ENCODE results near the gene DIDO1.

DIDO1 gene

GRCh38 chr20:62957136-62958117 lies 31.1 kb upstream of the DIDO1 start:
- DNase-seq (ENCODE audit: low read depth, low spot score) = no peak
- in situ Hi-C loops (cut with HindIII; ENCODE audit: low sequenced_read_pairs) = no loop called here
- TF ChIP-seq, protein P1, sequence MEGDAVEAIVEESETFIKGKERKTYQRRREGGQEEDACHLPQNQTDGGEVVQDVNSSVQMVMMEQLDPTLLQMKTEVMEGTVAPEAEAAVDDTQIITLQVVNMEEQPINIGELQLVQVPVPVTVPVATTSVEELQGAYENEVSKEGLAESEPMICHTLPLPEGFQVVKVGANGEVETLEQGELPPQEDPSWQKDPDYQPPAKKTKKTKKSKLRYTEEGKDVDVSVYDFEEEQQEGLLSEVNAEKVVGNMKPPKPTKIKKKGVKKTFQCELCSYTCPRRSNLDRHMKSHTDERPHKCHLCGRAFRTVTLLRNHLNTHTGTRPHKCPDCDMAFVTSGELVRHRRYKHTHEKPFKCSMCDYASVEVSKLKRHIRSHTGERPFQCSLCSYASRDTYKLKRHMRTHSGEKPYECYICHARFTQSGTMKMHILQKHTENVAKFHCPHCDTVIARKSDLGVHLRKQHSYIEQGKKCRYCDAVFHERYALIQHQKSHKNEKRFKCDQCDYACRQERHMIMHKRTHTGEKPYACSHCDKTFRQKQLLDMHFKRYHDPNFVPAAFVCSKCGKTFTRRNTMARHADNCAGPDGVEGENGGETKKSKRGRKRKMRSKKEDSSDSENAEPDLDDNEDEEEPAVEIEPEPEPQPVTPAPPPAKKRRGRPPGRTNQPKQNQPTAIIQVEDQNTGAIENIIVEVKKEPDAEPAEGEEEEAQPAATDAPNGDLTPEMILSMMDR (IDR thresholded peaks at IDR 0.05; ENCODE audit: low read depth, low read length) = no peak
- H3K4me3 ChIP-seq (ENCODE audit: low read depth, low read length) = no peak overlapping the region

- no peak overlapping the region for H3K4me3 ChIP-seq (ENCODE audit: low read depth, low read length)
Measured at GRCh38 chr20:62956387-62957135, 30.3 kb upstream of the DIDO1 start.

GRCh38 chr20:62955519-62956386 lies 29.4 kb upstream of the DIDO1 start:
- DNase-seq (ENCODE audit: low read depth, low spot score) = no peak
- TF ChIP-seq, protein P1 (IDR thresholded peaks at IDR 0.05; ENCODE audit: low read depth, low read length) = no peak
- in situ Hi-C loops (cut with HindIII; ENCODE audit: low sequenced_read_pairs) = no loop called here
- no peak overlapping the region for H3K4me3 ChIP-seq (ENCODE audit: low read depth, low read length)

More at GRCh38 chr20:62956387-62957135, 30.3 kb upstream of the DIDO1 start:
- in situ Hi-C loops (cut with HindIII; ENCODE audit: low sequenced_read_pairs) = no loop called here
- DNase-seq (ENCODE audit: low read depth, low spot score) = no peak
- TF ChIP-seq, protein P1 (IDR thresholded peaks at IDR 0.05; ENCODE audit: low read depth, low read length) = no peak

- DNase-seq (ENCODE audit: low read depth, low spot score) = peak; percentile 54
- TF ChIP-seq, protein P1 (IDR thresholded peaks at IDR 0.05; ENCODE audit: low read depth, low read length) = no peak
- in situ Hi-C loops (cut with HindIII; ENCODE audit: low sequenced_read_pairs) = no loop called here
- no peak overlapping the region for H3K4me3 ChIP-seq (ENCODE audit: low read depth, low read length)
Measured at GRCh38 chr20:62953839-62954703, 27.8 kb upstream of the DIDO1 start.

DNA sequence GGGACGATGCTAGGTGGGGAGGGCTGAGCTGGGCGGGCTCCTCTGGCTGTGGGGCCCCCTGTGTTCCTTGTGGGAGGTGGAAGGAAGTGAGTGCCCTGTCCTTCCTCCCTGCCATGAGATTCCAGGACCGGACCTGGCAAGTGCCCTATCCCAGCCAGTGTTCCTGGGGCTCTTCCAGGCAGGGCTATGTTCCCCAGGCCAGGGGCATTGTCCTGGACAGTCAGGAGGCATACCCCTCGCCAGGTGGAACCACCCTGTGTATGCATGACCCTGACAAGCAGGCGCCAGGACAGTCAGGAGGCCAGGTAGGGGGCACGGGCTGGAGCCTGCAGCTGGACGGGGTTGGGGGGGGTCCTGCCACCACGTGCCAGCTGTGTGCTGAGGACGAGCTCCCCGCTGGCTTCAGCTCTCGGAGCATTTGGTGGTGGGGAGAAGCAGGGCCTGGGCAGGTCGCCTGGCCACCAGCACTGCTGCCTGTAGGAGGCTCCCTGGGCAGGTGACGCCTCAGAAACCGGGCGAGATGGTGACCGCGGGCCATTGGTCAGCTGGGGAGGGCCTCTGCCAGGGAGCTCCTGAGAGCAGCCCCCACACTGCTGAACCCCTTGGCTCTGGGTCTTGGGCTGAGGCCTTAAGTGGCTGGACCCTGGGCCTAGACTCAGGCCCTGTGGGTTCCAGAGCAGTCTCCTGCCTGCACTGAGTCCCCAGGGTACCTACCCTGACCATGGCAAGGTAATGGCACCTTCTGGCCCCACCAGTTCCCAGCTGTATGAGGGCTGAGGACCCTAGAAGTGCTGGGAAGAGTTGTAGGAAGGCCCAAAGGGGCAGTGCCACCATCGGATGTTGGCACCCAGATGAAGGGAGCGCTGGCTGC lies 26.9 kb upstream of the DIDO1 start:
- in situ Hi-C loops (cut with HindIII; ENCODE audit: low sequenced_read_pairs) = no loop called here
- H3K4me3 ChIP-seq (ENCODE audit: low read depth, low read length) = peak overlapping the region; percentile 2
- no peak for DNase-seq (ENCODE audit: low read depth, low spot score)
- TF ChIP-seq, protein P1 (IDR thresholded peaks at IDR 0.05; ENCODE audit: low read depth, low read length) = no peak

Data from astrocyte of the spinal cord (primary cell).